CD4-positive, alpha-beta T cell treated with Interleukin-21 for 1 hour (primary cell): ENCODE data around the gene SYDE2.
"Not testable (repeated sequence)": the region's sequence is repeated elsewhere in the genome, so short reads cannot be mapped to it uniquely, and the experiment has no call there.

ENCODE experiments used
- DNase-seq: peaks from one replicate; pipeline ENCODE4 v3.0.0-alpha.2; 2020

SYDE2 gene

GRCh38 chr1:85216697-85217096 lies 15.9 kb upstream of the SYDE2 start:
- no peak for DNase-seq

- DNase-seq: no peak
Measured at GRCh38 chr1:85214654-85215053, 13.8 kb upstream of the SYDE2 start.

- no peak for DNase-seq
Measured at GRCh38 chr1:85208488-85208887, 7.7 kb upstream of the SYDE2 start.

DNA sequence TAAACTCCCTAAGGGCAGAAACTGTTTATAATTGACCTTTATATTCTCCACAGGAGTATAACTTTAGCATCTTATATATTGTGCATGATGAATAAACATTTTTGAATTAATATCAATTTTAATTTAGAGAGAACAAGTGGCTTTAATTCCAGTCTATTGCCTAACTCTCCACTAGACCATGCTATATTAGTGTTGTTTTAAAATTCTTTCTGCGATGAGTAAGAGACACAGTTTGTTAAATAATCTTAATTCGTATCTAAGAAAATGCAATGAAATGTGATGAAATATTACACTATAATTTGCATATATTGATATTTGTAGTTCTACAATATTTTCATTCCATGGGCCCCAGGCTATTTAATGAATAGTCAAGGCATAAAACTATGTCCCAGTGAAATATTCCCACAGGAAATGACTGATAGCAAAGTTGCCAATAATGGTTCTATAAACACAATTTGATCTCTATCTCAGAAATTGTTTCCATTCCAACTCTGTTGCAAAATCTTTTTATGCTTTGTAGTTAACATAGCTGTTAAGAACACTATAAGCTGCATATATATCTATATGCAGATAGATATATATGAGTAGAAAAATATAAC lies 2.9 kb upstream of the SYDE2 start:
- no peak for DNase-seq

- DNase-seq: no peak
Measured at GRCh38 chr1:85202864-85203255, 2.0 kb upstream of the SYDE2 start.

- DNase-seq: no peak
Measured at GRCh38 chr1:85202092-85202863, 1.5 kb upstream of the SYDE2 start.

DNA sequence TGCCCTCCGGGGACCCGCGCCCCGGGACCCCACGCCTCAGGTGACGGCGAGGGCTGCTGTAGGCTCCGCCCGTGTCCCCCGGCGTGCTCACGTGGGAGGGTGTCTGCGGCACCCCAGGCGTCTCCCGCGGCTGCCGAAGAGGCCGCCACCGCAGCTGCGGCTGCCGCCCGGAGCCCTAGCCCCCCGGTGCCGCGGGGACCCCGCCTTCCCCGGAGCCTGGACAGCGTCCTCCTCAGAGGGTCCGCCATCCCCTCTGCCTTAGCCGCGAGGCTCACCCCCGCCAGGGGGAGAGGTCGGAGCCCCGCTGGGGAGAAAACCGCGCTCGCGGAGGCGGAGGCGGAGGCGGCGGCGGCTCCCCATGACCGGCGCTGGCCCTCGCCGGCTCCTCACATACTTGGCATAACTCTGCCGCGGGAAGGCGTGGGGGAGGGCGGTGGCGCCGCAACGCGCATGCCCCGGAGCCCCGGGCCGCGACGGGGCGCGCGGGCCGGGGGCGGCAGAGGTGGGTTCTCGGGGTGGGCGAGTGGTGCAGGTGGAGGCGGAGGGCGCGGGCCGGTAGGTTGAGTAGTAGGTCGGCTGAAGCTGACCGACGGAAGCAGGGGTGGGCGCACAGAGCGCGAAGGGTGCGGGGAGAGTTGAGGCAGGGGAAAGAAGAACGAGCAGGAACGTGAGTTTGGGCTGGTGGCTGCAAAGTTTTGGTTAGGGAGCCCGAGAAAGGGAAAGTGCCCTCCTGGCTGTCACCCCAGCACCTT lies 700 bp upstream of the SYDE2 start:
- DNase-seq: peak; percentile 72

DNA sequence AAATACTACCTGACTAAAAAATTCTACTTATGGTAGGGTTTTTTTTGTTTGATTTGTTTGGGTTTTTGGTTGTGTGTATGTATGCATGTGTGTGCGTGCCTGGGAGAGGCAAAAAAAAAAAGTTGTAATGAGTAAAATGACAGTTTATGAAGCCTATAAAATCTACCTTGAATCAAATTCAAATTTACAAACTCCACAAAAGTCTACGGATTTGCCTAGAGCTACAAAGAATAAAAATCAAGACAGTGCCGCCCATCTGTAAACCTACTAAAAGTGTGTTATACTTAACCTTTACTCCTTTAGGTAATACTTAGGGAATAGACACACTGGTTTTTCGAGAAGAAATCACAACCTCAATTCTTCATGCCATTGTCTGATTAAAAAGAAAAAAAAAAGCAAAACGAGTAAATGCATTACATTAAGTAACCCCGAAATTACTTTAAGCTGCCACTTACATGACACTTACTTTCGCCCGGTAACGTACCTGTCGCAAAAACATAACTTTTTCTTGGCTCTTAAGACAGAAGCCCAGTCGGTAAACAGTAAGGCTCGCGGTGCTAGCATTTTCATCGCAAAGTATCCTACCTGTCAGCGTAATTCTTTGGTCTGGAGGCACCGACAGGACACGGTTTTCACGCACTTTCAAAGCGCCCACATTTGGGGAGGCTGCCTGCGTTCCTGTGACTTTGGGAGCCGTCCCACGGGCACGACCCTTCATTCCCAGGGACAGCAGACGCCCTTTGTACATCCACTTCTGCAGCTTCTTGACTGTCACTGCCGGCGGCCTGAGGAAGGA lies 951 bp downstream of the SYDE2 start:
- DNase-seq: peak; percentile 25

GRCh38 chr1:85198864-85199263 lies 2.0 kb downstream of the SYDE2 start:
- DNase-seq: no peak

DNA sequence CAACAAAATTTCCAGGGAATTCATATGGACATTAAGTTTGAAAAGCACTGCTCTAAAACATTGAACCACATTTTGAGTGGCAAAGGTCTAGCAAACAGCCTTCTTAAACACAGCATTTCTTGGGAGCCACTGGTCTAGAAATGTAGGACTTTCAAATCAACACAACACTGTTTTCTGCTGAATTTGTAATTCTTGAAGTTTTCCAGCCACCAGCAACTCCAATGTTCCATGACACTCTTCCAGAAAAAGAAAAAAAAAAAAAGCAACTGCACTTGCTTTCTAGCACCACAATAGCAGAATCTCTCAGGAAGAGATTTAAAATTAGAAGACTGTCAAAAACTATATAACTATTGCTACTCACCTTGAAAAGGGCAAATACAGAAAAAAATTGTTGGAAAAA lies 4.5 kb downstream of the SYDE2 start:
- no peak for DNase-seq

- no peak for DNase-seq
Measured at GRCh38 chr1:85195703-85196102, 5.1 kb downstream of the SYDE2 start.

- not testable (repeated sequence) for DNase-seq
Measured at GRCh38 chr1:85192129-85192528, 8.7 kb downstream of the SYDE2 start.

DNA sequence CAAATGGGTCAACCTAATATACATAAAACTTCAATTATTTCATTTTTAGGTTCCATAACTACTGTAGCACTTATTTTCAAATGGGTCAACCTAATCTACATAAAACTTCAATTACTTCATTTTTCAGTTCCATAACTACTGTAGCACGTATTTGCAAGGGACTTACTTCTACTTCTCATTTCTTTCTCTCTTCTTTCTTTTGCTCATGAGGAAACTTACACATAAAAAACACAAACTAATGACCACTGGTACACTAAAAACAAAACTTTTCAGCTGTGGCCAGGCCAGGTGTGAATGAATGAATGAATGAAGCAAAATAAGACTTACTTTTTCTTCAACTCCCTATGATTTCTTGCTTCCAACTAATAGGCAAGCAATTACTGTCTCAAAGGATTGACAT lies 11.7 kb downstream of the SYDE2 start:
- no peak for DNase-seq

- no peak for DNase-seq
Measured at GRCh38 chr1:85188530-85188929, 12.3 kb downstream of the SYDE2 start.

DNA sequence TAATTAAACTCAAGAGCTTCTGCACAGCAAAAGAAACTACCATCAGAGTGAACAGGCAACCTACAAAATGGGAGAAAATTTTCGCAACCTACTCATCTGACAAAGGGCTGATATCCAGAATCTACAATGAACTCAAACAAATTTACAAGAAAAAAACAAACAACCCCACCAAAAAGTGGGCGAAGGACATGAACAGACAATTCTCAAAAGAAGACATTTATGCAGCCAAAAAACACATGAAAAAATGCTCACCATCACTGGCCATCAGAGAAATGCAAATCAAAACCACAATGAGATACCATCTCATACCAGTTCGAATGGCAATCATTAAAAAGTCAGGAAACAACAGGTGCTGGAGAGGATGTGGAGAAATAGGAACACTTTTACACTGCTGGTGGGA lies 13.8 kb downstream of the SYDE2 start:
- DNase-seq: not testable (repeated sequence)

GRCh38 chr1:85184245-85184644 lies 16.6 kb downstream of the SYDE2 start:
- DNase-seq: no peak

DNA sequence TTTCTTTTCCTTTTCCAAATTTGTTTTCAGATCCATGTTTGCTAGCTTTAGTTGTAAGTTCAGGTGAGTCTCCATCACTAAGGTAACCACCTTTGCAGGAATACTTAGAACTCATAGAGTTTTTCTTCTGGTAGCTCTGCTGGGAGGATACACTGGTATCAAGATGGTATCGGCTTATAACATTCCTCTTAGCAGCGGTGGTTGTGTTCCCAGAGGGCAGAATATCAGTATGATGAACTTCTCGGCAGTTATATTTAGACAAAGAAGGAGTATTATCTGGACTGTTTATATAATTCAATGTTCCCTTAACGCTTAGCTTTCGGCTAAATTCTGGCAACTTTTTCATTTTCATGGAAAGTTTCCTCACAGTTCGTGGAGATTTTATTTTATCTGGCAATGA lies 18.1 kb downstream of the SYDE2 start:
- DNase-seq: no peak

- DNase-seq: no peak
Measured at GRCh38 chr1:85180869-85181268, 19.9 kb downstream of the SYDE2 start.

DNA sequence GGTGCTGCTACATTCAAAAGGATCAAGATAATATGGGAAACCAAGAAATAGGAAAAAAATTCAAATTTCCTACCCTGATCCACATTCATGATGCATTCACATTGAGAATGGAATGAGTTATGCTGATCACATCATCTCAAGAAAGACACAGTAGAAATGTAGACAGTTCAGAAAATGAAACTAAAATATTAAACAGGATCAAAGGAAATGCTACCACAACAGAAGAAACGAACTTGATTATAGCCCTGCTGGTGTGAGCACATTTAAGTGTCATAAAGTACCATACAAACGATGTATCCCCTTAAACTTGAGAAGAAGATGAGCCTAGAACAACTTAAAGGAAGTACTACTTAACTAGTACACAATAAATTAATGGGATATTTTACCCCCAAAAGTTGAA lies 21.3 kb downstream of the SYDE2 start:
- peak; percentile 56 for DNase-seq

GRCh38 chr1:85178396-85178795 lies 22.4 kb downstream of the SYDE2 start:
- no peak for DNase-seq

DNA sequence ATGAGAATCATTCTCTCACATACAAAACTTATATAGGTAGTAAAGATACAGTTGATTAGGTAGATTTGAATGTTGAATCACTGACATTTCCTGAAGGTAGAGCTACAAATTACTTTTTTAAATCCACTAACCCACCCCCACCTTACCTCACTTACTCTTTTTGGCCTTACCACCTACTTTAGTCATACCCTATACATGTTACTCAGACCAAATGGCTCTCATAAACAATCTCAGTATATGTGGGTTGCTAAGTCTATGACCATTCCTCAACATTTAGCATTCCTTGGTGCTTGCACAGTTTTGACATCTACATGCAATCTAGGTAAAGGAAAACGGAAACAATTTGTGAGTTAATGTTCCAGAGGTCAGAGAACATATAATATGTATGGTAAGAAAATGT lies 26.3 kb downstream of the SYDE2 start:
- DNase-seq: no peak

DNA sequence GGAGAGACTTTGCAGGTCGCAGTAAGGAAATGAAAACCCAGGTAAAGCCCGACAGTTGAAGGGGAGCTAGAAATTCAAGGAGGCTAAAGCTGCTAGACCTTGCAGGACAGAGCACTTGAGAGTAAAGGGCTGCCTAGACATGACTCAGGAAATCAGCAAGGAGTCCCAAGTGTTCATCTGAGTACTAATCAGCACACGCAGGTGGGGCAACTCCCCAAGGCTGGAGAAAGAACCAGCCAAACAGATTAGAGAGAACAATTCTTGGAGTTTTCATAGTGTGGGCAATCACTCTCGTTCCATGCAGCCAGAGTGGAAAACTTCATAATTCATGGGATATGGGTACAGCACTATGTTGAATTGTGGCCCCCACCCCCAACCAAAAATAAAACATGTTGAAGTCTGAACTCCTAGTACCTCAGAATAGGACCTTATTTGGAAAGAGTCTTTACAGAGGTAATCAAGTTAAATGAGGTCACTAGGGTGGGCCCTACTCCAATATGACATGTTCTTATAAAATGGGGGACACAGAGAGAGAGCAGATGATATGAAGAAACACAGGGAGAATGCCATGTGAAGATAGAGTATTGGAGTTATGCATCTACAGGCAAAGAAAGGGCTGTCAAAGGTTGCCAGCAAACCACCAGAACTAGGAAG lies 28.0 kb downstream of the SYDE2 start:
- no peak for DNase-seq

GRCh38 chr1:85171721-85172120 lies 29.1 kb downstream of the SYDE2 start:
- no peak for DNase-seq
